T-cell (primary cell): Measurements from ENCODE around the gene DDX56. TPM values are rescaled to one million over a fixed set of nuclear protein-coding genes. Genes with fewer than 3 reads are reported as not detected.

ENCODE experiments used
- ATAC-seq, 4 experiments: fragments of 200-7000 bp in 3 of 4; fragments of 150-1000 bp in 1 of 4; cut with Tn5 transposase; replicated peaks in 1 of 4; 1 replicate in 3 of 4; 2 replicates in 1 of 4; pipeline ENCODE4 v1.10.0; 2021; ENCODE audit warnings: moderate library complexity in 3 of 4, mild to moderate bottlenecking in 2 of 4, moderate number of reproducible peaks in 1 of 4
- CTCF ChIA-PET, 2 donors: fragments of 300-600 bp; sonication (Branson Sonifier 250); formaldehyde crosslinking; loops; one replicate each; lab custom pipeline; 2022; ENCODE audit warnings: antibody characterized with exemption in 2 of 2; lab: Charles Lee
- POLR2A ChIA-PET, 2 donors: fragments of 300-600 bp; sonication (Branson Sonifier 250); formaldehyde crosslinking; loops; one replicate each; lab custom pipeline; 2022; ENCODE audit warnings: antibody characterized with exemption in 2 of 2; lab: Charles Lee
- DNase-seq, 35 experiments: peaks; one replicate each; pipeline versions ENCODE4 v3.0.0 to v3.0.0-alpha.2; 2013 to 2023
- H3K27ac ChIP-seq: one replicate; pipeline ENCODE4 v1.5.1; 2013; ENCODE audit warnings: low read length
- H3K27me3 ChIP-seq, 2 experiments: replicated peaks in 1 of 2; 1 replicate in 1 of 2; 2 replicates in 1 of 2; pipeline versions ENCODE4 v1.6.1 to v1.7.0; 2013; ENCODE audit warnings: low read length in 1 of 2, mixed read lengths in 1 of 2; ENCODE audit not compliant: control insufficient read depth in 2 of 2, insufficient read depth in 2 of 2; ENCODE audit errors: extremely low read depth in 1 of 2
- H3K36me3 ChIP-seq, 2 donors: 1 replicate in 1 of 2; 2 replicates in 1 of 2; pipeline versions ENCODE4 v1.6.1 to v1.7.0; 2013; ENCODE audit warnings: low read length in 1 of 2; ENCODE audit not compliant: control insufficient read depth in 2 of 2, insufficient read depth in 1 of 2; ENCODE audit errors: extremely low read depth in 1 of 2
- H3K4me1 ChIP-seq, 2 experiments: 1 replicate in 1 of 2; 2 replicates in 1 of 2; pipeline versions ENCODE4 v1.6.1 to v1.7.0; 2013; ENCODE audit warnings: low read length in 2 of 2, mixed read lengths in 1 of 2; ENCODE audit not compliant: insufficient read depth in 2 of 2, control insufficient read depth in 1 of 2; ENCODE audit errors: extremely low read depth in 1 of 2
- H3K4me3 ChIP-seq, 2 donors: 1 replicate in 1 of 2; 2 replicates in 1 of 2; pipeline versions ENCODE4 v1.5.1 to v1.7.0; 2013; ENCODE audit warnings: mild to moderate bottlenecking in 2 of 2, low read length in 1 of 2, moderate library complexity in 1 of 2; ENCODE audit not compliant: control insufficient read depth in 1 of 2; ENCODE audit errors: extremely low read depth in 1 of 2
- H3K9me3 ChIP-seq: 2 replicates; pipeline ENCODE4 v1.7.0; 2013
- H3K27ac Mint-ChIP-seq, 2 donors: one replicate each; pipeline ENCODE4 v1.8.0; 2020 to 2021; ENCODE audit warnings: mild to moderate bottlenecking in 2 of 2, mixed read lengths in 2 of 2
- H3K27me3 Mint-ChIP-seq, 2 donors: one replicate each; pipeline ENCODE4 v1.8.0; 2021 to 2022; ENCODE audit warnings: mixed read lengths in 2 of 2
- H3K36me3 Mint-ChIP-seq: one replicate; pipeline ENCODE4 v1.8.0; 2021; ENCODE audit warnings: mixed read lengths
- H3K4me1 Mint-ChIP-seq, 3 donors: one replicate each; pipeline ENCODE4 v1.8.0; 2020 to 2022; ENCODE audit warnings: mixed read lengths in 3 of 3, mild to moderate bottlenecking in 1 of 3
- H3K4me3 Mint-ChIP-seq, 3 donors: one replicate each; pipeline ENCODE4 v1.8.0; 2020 to 2022; ENCODE audit warnings: mild to moderate bottlenecking in 3 of 3, mixed read lengths in 3 of 3, moderate library complexity in 3 of 3
- H3K9me3 Mint-ChIP-seq, 3 donors: one replicate each; pipeline ENCODE4 v1.8.0; 2020 to 2022; ENCODE audit warnings: mixed read lengths in 3 of 3
- WGBS: methylation state at CpG from one replicate; pipeline ENCODE4 v1.1.5; 2013; ENCODE audit warnings: missing lambda C conversion rate; ENCODE audit not compliant: insufficient coverage; 5-methylcytosine and 5-hydroxymethylcytosine counted together
- total RNA-seq, 35 experiments: library from RNA in 6 of 35; stranded (reverse) in 6 of 35; fragments of 120-200 nt in 1 of 35; gene quantifications; one replicate each; pipeline versions ENCODE4 v1.2.1 to v1.2.4 and lab custom pipeline; 2013 to 2026

The DDX56 gene
- total RNA-seq, 5 donors from 2014 or later (not counting 1 experiment from before 2014, with no cell fraction given): 97.5 to 118 (median 107) TPM

- no peaks in the 10 kb centered on the region for H3K36me3 ChIP-seq
- WGBS: 73% methylated on average over 10 of the region's 10 CpGs
- Mint-ChIP-seq H3K4me3 (no peak overlapping the region), H3K9me3 (peaks cover 0 to 4% (median 0%) of the 10 kb centered on the region in 3 donors), H3K4me1 (no peaks in the 10 kb centered on the region), H3K27me3 (peaks cover 0 to 3% of the 10 kb centered on the region in 2 donors), H3K36me3 (no peaks in the 10 kb centered on the region), H3K27ac (no peak overlapping the region)
- no peak overlapping the region for H3K27ac ChIP-seq
- H3K27me3 ChIP-seq: peaks cover 0 to 4% of the 10 kb centered on the region in 2 experiments
- H3K4me3 ChIP-seq: no peak overlapping the region
- ATAC-seq (no peak), DNase-seq (no peak)
- ChIA-PET POLR2A (no interaction called here), CTCF (no interaction called here)
- H3K4me1 ChIP-seq: no peaks in the 10 kb centered on the region
- H3K9me3 ChIP-seq: no peaks in the 10 kb centered on the region
Measured at GRCh38 chr7:44530990-44531389, 42.7 kb downstream of the DDX56 start.

- DNase-seq (no peak), ATAC-seq (no peak)
- no peaks in the 10 kb centered on the region for H3K9me3 ChIP-seq
- H3K36me3 Mint-ChIP-seq: peaks cover 10% of the 10 kb centered on the region
- H3K27me3 Mint-ChIP-seq: peaks cover 8 to 13% of the 10 kb centered on the region in 2 donors
- H3K27me3 ChIP-seq: peaks cover 0 to 26% of the 10 kb centered on the region in 2 experiments
- ChIA-PET POLR2A (interaction anchor here in 1 of 2 donors (0.6 to 0.7 kb wide), 2 partner anchors 14 to 297 kb away, joined by 3 to 4 read pairs; no protein-coding TSS in a partner anchor), CTCF (interaction anchor here in 1 of 2 donors (0.5 to 0.6 kb wide), 3 partner anchors 47 to 541 kb away, joined by 3 to 6 read pairs (median 4); no protein-coding TSS in a partner anchor)
- no peak overlapping the region for H3K27ac Mint-ChIP-seq
- H3K4me1 Mint-ChIP-seq: no peaks in the 10 kb centered on the region
- H3K36me3 ChIP-seq: no peaks in the 10 kb centered on the region
- no peaks in the 10 kb centered on the region for H3K4me1 ChIP-seq
- peaks cover 8 to 14% (median 11%) of the 10 kb centered on the region in 3 donors for H3K9me3 Mint-ChIP-seq
- no peak overlapping the region for H3K27ac ChIP-seq
- no peak overlapping the region for H3K4me3 ChIP-seq
- no peak overlapping the region for H3K4me3 Mint-ChIP-seq
- WGBS: no CpG with 5 or more reads among the region's 3 CpGs
Measured at GRCh38 chr7:44524811-44525388, 48.8 kb downstream of the DDX56 start.

- Mint-ChIP-seq H3K9me3 (peaks cover 8 to 11% (median 11%) of the 10 kb centered on the region in 3 donors), H3K4me1 (no peaks in the 10 kb centered on the region)
- CTCF ChIA-PET: no interaction called here
Measured at GRCh38 chr7:44522315-44522714, 51.4 kb downstream of the DDX56 start.

GRCh38 chr7:44521347-44522095 is 52.2 kb downstream of the DDX56 start:
- POLR2A ChIA-PET: no interaction called here
- Histone ChIP-seq H3K36me3 (no peaks in the 10 kb centered on the region), H3K27ac (no peak overlapping the region), H3K4me3 (no peak overlapping the region), H3K4me1 (no peaks in the 10 kb centered on the region), H3K9me3 (no peaks in the 10 kb centered on the region), H3K27me3 (peaks cover 0 to 33% of the 10 kb centered on the region in 2 experiments)
- no peak overlapping the region for H3K4me3 Mint-ChIP-seq
- no peaks in the 10 kb centered on the region for H3K4me1 Mint-ChIP-seq
- peaks cover 8 to 11% (median 11%) of the 10 kb centered on the region in 3 donors for H3K9me3 Mint-ChIP-seq
- peaks cover 10% of the 10 kb centered on the region for H3K36me3 Mint-ChIP-seq
- peaks cover 9 to 10% of the 10 kb centered on the region in 2 donors for H3K27me3 Mint-ChIP-seq
- DNase-seq: no peak
- no peak overlapping the region for H3K27ac Mint-ChIP-seq
- CTCF ChIA-PET: no interaction called here
- 87% methylated on average over 11 of the region's 15 CpGs for WGBS
- ATAC-seq: no peak

More at GRCh38 chr7:44522315-44522714, 51.4 kb downstream of the DDX56 start:
- Histone ChIP-seq H3K27me3 (peaks cover 0 to 33% of the 10 kb centered on the region in 2 experiments), H3K4me3 (no peak overlapping the region), H3K36me3 (no peaks in the 10 kb centered on the region), H3K4me1 (no peaks in the 10 kb centered on the region), H3K9me3 (no peaks in the 10 kb centered on the region), H3K27ac (no peak overlapping the region)
- H3K27me3 Mint-ChIP-seq: peaks cover 9 to 10% of the 10 kb centered on the region in 2 donors
- WGBS: 76% methylated on average over 3 of the region's 3 CpGs
- H3K27ac Mint-ChIP-seq: no peak overlapping the region
- H3K4me3 Mint-ChIP-seq: no peak overlapping the region
- ATAC-seq (no peak), DNase-seq (no peak)
- POLR2A ChIA-PET: interaction anchor here in 1 of 2 donors (0.6 kb wide), 1 partner anchor 55 kb away, joined by 5 read pairs; no protein-coding TSS in a partner anchor
- peaks cover 10% of the 10 kb centered on the region for H3K36me3 Mint-ChIP-seq

- Mint-ChIP-seq H3K36me3 (peaks cover 10% of the 10 kb centered on the region), H3K27ac (no peak overlapping the region), H3K4me1 (no peaks in the 10 kb centered on the region), H3K27me3 (peaks cover 9 to 10% of the 10 kb centered on the region in 2 donors), H3K9me3 (peaks cover 8 to 11% (median 11%) of the 10 kb centered on the region in 3 donors), H3K4me3 (no peak overlapping the region)
- Histone ChIP-seq H3K27me3 (peaks cover 0 to 33% of the 10 kb centered on the region in 2 experiments), H3K36me3 (no peaks in the 10 kb centered on the region), H3K9me3 (no peaks in the 10 kb centered on the region), H3K27ac (no peak overlapping the region), H3K4me1 (no peaks in the 10 kb centered on the region), H3K4me3 (no peak overlapping the region)
- WGBS: 91% methylated on average over 4 of the region's 5 CpGs
- CTCF ChIA-PET: no interaction called here
- no peak for DNase-seq
- POLR2A ChIA-PET: no interaction called here
- ATAC-seq: no peak
Measured at GRCh38 chr7:44520574-44520973, 53.1 kb downstream of the DDX56 start.

GRCh38 chr7:44519546-44519945 is 54.2 kb downstream of the DDX56 start:
- no peak overlapping the region for H3K27ac ChIP-seq
- H3K27me3 ChIP-seq: peaks cover 0 to 31% of the 10 kb centered on the region in 2 experiments
- Mint-ChIP-seq H3K4me3 (no peak overlapping the region), H3K36me3 (peaks cover 5% of the 10 kb centered on the region), H3K27me3 (peaks cover 9 to 10% of the 10 kb centered on the region in 2 donors), H3K4me1 (no peaks in the 10 kb centered on the region), H3K27ac (no peak overlapping the region), H3K9me3 (peaks cover 5 to 6% (median 6%) of the 10 kb centered on the region in 3 donors)
- H3K36me3 ChIP-seq: no peaks in the 10 kb centered on the region
- no peak for ATAC-seq
- 87% methylated on average over 3 of the region's 7 CpGs for WGBS
- CTCF ChIA-PET: no interaction called here
- no peaks in the 10 kb centered on the region for H3K4me1 ChIP-seq
- H3K4me3 ChIP-seq: no peak overlapping the region
- no peaks in the 10 kb centered on the region for H3K9me3 ChIP-seq
- POLR2A ChIA-PET: no interaction called here
- DNase-seq: no peak
